HCEC 1CT (cell line): ENCODE results near the gene SH2D3C.

Experiments
- DNase-seq: peaks from one replicate; pipeline ENCODE4 v3.0.0-alpha.2; 2017

The SH2D3C gene

GRCh38 chr9:127778280-127779135, at the start of gene SH2D3C:
SH2D3C (minus strand) TSS chr9:127778666; CDS start chr9:127778627, 39 bp downstream.
- DNase-seq: no peak

- no peak for DNase-seq
Observed at GRCh38 chr9:127826253-127826913, 47.9 kb upstream of the SH2D3C start.

- no peak for DNase-seq
Observed at GRCh38 chr9:127825319-127826051, 47.0 kb upstream of the SH2D3C start.

- DNase-seq: no peak
Observed at GRCh38 chr9:127822108-127822507, 43.6 kb upstream of the SH2D3C start.

- no peak for DNase-seq
Observed at GRCh38 chr9:127818574-127818973, 40.1 kb upstream of the SH2D3C start.

GRCh38 chr9:127817881-127818434, 39.5 kb upstream of the SH2D3C start:
- no peak for DNase-seq

- no peak for DNase-seq
Observed at GRCh38 chr9:127816728-127817127, 38.3 kb upstream of the SH2D3C start.

- no peak for DNase-seq
Observed at GRCh38 chr9:127816362-127816725, 37.9 kb upstream of the SH2D3C start.

- no peak for DNase-seq
Observed at GRCh38 chr9:127815512-127816361, 37.3 kb upstream of the SH2D3C start.

- DNase-seq: no peak
Observed at GRCh38 chr9:127814619-127815511, 36.4 kb upstream of the SH2D3C start.

GRCh38 chr9:127813686-127814226, 35.3 kb upstream of the SH2D3C start:
- no peak for DNase-seq

- no peak for DNase-seq
Observed at GRCh38 chr9:127812936-127813675, 34.6 kb upstream of the SH2D3C start.

GRCh38 chr9:127812011-127812410, 33.5 kb upstream of the SH2D3C start:
- DNase-seq: no peak

- no peak for DNase-seq
Observed at GRCh38 chr9:127810378-127811187, 32.1 kb upstream of the SH2D3C start.

- no peak for DNase-seq
Observed at GRCh38 chr9:127809540-127810377, 31.3 kb upstream of the SH2D3C start.

GRCh38 chr9:127809002-127809539, 30.6 kb upstream of the SH2D3C start:
- no peak for DNase-seq

GRCh38 chr9:127808347-127809001, 30.0 kb upstream of the SH2D3C start:
- no peak for DNase-seq
